NCI-H2171 (cell line): ENCODE results near the gene CRELD1.
A peak's percentile ranks its signal among the peaks of the same experiment; 100 is the strongest.
"Not testable (repeated sequence)": the region's sequence is repeated elsewhere in the genome, so short reads cannot be mapped to it uniquely, and the experiment has no call there.

Experiments
- DNase-seq: peaks from one replicate; lab custom pipeline; 2025; lab: John Stamatoyannopoulos, UW

CRELD1 gene

DNA sequence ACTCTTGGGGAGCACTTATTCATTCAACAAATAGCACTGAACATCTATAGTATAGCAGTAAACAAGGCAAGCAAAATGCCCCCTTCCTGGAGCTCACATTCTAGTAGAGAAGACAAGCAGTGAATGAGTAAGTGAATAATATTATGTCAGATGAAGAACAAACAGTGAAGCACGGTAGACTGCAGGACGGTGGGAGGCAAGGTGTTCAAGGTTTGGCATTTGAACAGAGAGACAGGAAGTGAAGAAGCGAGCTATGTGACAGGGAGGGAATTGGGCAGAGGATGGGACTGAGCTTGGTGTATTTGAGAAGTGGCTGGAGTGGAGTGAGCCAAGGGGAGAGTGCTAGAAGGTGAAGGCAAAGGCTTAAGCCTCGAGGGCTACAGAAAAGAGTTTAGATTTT, 1.4 kb downstream of the CRELD1 start:
- no peak for DNase-seq

DNA sequence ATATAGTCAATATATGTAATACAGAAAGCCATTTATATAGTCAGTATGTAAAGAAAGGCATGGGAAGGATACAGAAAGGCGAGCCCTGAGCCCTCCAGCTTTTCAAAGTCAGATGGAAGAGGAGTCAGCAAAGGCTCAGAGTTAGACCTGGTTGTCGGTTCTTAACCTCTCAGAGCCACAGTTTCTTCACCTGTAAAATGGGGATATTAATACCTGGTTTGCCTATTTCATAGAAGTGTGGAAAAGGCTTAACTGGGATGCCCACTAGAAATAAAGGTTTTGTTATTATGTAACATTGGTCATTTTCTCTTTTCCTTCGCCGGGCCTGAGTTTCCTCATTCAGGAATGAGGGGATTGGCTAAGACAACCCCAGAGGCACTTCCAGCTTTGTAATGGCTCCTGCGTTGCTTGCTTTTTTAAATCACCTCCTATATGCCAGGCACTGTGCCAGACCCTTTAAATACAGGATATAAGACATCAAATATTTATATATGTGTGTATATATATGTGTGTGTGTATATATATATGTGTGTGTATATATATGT, 2.4 kb downstream of the CRELD1 start:
- DNase-seq, result no peak

DNA sequence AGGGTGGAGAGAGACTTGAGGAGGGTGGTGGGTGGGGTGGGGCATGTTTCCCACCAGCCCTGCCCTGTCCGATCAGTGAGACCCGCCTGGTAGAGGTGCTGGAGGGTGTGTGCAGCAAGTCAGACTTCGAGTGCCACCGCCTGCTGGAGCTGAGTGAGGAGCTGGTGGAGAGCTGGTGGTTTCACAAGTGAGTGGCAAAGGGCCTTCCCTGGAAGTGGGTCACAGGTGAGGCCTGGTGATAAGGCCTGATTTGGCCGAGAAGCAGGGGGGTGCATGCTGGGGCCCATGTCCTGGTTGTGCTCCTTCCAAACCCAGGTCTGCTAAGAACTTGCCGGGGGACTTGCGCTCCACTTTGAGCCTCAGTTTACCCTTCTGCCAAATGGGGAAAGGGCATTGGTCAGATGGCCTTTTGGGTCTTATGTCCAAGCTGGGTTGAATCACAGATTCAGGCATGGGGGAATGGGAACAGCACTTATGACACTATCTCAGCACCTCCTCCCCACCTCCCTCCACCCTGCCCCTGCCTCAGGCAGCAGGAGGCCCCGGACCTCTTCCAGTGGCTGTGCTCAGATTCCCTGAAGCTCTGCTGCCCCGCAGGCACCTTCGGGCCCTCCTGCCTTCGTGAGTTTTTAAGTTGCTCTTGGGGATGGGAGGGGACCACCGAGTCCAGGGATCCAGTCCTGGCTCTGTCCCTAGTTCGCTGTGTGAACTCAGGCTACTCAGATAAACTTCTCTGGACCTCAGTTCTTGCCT, 4.0 kb downstream of the CRELD1 start:
- DNase-seq, result no peak

GRCh38 chr3:9938966-9939365, 5.3 kb downstream of the CRELD1 start:
- DNase-seq, result no peak

DNA sequence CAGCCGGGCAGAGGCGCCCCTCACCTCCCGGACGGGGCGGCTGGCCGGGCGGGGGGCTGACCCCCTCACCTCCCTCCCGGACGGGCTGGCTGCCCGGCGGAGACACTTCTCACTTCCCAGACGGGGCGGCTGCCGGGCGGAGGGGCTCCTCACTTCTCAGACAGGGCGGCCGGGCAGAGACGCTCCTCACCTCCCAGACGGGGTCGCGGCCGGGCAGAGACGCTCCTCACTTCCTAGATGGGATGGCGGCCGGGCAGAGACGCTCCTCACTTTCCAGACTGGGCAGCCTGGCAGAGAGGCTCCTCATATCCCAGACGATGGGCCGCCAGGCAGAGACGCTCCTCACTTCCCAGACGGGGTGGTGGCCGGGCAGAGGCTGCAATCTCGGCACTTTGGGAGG, 6.3 kb downstream of the CRELD1 start:
- DNase-seq, result not testable (repeated sequence)

DNA sequence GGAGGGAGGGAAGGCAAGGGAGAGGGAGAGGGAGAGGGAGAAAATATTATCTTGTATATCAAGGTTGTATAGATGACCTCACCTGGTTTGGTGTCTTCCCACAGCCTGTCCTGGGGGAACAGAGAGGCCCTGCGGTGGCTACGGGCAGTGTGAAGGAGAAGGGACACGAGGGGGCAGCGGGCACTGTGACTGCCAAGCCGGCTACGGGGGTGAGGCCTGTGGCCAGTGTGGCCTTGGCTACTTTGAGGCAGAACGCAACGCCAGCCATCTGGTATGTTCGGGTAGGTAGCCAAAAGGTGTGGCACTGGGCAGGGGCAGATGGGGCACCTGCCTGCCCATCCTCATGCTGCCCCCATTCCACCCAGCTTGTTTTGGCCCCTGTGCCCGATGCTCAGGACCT, 7.1 kb downstream of the CRELD1 start:
- DNase-seq, result no peak

DNA sequence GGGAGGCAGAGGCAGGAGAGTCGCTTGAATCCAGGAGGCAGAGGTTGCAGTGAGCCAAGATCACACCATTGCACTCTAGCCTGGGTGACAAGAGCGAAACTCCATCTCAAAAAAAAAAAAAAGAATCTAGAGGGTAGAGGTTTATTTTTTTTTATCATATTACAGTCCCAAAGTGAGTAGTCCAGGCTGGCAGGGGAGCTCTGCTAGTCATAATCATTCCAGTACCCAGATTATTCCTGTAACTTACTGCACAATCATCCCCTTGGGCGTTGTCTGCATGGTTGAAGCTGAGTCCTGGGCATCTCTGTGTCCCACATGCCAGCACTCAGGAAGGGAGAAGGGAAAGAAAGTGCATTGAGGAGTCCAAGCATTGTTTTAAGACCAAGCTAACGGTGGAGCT, 8.5 kb downstream of the CRELD1 start:
- DNase-seq, result no peak

DNA sequence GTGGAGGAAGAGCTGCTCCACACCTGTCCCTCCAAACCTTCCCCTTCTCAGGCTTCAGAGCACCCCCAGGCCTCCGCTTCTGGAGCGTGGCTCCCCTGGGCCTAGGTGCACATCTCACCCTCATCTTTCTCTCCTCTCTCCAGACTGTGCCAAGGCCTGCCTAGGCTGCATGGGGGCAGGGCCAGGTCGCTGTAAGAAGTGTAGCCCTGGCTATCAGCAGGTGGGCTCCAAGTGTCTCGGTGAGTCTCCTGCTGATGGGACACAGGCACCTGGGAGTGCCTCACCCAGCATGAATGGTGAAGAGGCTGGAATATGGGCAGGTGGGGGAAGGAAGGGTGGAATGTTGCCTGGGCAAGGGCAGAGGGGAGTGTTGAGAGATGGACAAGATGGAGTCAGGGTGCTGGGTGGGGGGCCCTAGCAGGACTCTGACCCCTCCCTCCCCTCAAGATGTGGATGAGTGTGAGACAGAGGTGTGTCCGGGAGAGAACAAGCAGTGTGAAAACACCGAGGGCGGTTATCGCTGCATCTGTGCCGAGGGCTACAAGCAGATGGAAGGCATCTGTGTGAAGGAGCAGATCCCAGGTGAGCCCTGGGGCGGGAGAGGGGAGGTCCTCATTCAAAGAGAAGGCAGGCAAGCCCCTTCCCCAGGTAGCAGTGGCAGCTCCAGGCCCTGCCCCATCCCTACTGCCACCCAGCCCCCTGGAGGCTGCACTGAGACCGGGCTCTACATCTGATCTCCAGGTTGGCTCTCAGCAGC, 9.5 kb downstream of the CRELD1 start:
- DNase-seq, result no peak

DNA sequence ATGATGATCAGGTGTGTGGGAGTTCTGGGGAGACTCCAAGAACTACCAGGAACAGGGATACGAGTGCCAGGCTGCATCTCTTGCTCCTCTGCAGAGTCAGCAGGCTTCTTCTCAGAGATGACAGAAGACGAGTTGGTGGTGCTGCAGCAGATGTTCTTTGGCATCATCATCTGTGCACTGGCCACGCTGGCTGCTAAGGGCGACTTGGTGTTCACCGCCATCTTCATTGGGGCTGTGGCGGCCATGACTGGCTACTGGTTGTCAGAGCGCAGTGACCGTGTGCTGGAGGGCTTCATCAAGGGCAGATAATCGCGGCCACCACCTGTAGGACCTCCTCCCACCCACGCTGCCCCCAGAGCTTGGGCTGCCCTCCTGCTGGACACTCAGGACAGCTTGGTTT, 10.6 kb downstream of the CRELD1 start:
- no peak for DNase-seq

GRCh38 chr3:9945358-9945757, 11.7 kb downstream of the CRELD1 start:
- DNase-seq, result no peak

GRCh38 chr3:9946112-9947024, 12.7 kb downstream of the CRELD1 start:
- DNase-seq, result peak; percentile 58

DNA sequence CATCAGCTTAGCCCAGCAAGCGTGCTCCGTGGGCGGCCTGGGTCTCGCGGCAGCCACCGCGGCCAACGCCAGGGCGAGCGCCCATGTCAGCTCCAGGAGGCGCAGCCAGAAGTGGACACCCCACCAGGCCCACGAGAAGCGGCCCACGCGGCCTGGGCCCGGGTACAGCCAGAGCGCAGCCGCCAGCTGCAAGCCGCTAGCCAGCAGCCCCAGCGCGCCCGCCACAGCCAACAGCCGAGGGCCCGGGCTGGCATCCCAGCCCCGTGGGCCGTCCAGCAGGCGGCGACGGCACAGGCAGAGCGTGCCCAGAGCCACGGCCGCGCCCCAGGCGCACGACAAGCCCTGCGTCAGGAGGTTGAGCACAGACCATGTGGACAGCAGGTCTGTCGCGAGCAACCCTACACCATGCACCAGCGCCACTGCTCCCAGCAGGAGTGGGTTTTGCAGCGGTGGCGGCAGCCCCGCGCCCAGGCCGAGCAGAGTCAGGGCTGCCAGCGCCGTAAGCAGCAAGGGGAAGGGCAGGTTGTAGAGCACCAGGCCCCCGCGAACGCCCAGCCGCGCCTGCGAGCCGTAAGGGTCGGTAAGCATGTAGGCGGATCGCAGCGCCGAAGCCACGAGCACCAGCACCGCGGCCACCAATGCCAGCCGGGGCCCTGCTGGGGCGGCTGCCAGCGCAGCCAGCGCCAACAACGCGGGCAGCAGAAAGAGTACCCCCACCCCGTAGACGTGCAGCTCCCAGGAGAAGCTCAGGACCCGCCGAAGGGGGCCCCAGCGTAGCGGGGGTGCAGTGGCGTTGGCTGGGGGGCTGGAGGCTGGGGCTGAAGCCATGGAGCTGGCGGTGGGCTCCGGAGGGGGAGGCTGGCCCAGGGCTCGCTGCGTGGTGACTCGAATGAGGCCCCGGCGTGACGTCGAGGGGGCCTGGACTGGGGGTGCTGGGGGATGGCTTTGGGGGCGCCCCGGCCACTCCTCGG, 13.7 kb downstream of the CRELD1 start:
- peak; percentile 32 for DNase-seq

DNA sequence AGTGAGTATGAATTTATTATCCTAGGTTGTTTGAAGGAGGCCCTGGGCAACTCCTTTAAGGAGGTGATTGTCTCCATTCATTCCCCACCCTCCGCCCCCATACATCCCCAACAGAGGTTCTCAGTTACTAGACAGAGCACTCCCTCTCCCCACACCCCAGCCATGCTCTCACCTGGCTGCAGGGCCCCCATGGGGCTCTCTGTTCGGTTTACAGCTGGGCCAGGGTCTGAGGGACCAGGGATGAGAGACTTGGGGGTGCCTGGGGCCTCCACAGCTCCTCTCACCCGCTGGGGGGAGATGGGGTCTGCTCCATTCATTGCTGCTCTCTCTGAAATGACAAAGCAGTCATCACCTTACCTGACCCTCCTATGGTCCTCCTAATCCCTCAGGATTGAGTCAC, 15.0 kb downstream of the CRELD1 start:
- DNase-seq, result no peak

DNA sequence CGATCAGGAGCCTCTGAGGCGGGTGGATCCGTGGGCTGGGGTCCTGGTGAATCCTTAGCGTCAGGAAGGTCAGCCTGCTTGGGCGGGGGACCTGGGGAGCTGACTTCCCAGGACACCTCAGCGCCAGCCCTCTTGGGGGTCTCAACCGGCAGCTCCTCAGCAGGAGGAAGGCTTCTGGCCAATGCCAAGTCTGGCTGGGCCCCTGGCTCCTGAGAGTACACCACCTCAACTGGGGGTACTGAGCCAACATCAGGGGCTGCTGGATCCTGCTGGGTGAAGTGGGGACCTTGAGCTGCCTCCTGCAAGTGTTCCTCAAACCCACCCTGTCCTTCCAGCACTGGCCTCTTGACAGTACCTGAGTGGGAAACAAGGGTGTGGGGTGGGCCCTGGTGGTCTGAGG, 15.5 kb downstream of the CRELD1 start:
- DNase-seq, result no peak

GRCh38 chr3:9949626-9950025, 16.0 kb downstream of the CRELD1 start:
- DNase-seq, result no peak

DNA sequence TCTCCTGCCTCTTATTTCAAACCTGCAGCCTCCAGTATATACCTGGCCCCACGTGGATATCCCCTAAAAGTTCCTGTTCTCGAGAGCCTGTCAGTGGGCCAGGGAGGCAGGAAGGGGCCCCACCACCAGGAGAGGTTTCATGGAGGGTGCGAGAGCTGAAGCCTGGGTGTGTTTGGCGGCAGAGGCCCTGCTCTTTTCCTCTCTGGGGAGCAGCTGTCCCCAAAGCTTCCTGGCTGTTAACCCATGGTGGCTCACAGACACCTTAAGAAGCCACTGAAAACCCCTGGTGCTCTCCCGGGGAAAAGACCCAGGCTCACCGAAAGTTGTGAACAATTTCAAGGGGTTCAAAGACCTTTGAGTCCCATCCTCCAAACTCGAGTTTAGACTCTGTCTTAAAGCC, 17.5 kb downstream of the CRELD1 start:
- no peak for DNase-seq

- DNase-seq, result no peak
These were observed 17.9 kb downstream of the CRELD1 start for GRCh38 chr3:9951598-9951961.

GRCh38 chr3:9951962-9952805, 18.6 kb downstream of the CRELD1 start, which contains the start of gene PRRT3:
Gene PRRT3, minus strand, starts transcription at chr3:9952408. Its CDS starts 2,293 bp downstream, at chr3:9950115.
- no peak for DNase-seq

GRCh38 chr3:9955067-9955502, 21.5 kb downstream of the CRELD1 start:
- peak; percentile 82 for DNase-seq
